Measurements from ENCODE around the gene P3H3.

The P3H3 gene

DNA sequence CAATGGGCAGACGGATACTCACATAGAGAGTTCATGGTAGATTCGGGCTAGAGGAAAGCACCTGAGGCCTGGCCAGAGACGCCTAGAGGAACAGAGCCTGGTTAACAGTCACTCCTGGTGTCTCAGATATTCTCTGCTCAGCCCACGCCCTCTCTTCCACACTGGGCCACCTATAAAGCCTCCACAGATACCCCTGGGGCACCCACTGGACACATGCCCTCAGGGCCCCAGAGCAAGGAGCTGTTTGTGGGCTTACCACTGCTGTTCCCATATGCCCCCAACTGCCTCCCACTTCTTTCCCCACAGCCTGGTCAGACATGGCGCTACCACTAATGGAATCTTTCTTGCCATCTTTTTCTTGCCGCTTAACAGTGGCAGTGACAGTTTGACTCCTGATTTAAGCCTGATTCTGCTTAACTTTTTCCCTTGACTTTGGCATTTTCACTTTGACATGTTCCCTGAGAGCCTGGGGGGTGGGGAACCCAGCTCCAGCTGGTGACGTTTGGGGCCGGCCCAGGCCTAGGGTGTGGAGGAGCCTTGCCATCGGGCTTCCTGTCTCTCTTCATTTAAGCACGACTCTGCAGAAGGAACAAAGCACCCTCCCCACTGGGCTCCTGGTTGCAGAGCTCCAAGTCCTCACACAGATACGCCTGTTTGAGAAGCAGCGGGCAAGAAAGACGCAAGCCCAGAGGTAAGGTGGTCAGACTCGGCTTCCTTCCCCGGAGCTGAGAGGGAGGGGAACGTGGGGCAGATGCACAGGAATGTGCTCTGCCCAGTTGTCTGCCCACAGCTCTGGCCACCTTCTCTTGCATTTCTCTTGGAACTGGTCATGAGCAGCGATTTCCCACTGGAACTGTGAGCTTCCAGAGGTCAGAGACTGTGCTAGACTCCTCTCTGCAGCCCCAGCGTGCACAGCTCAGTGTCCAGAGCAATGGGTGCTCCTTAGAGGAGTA, 39.0 kb upstream of the P3H3 start, which contains the start of gene CD4 (continued):
- TF ChIP-seq MZF1 (tag by site-specific recombination; IDR thresholded peaks at IDR 0.05; ENCODE audit: borderline replicate concordance) = no peak
- TF ChIP-seq, protein P1, sequence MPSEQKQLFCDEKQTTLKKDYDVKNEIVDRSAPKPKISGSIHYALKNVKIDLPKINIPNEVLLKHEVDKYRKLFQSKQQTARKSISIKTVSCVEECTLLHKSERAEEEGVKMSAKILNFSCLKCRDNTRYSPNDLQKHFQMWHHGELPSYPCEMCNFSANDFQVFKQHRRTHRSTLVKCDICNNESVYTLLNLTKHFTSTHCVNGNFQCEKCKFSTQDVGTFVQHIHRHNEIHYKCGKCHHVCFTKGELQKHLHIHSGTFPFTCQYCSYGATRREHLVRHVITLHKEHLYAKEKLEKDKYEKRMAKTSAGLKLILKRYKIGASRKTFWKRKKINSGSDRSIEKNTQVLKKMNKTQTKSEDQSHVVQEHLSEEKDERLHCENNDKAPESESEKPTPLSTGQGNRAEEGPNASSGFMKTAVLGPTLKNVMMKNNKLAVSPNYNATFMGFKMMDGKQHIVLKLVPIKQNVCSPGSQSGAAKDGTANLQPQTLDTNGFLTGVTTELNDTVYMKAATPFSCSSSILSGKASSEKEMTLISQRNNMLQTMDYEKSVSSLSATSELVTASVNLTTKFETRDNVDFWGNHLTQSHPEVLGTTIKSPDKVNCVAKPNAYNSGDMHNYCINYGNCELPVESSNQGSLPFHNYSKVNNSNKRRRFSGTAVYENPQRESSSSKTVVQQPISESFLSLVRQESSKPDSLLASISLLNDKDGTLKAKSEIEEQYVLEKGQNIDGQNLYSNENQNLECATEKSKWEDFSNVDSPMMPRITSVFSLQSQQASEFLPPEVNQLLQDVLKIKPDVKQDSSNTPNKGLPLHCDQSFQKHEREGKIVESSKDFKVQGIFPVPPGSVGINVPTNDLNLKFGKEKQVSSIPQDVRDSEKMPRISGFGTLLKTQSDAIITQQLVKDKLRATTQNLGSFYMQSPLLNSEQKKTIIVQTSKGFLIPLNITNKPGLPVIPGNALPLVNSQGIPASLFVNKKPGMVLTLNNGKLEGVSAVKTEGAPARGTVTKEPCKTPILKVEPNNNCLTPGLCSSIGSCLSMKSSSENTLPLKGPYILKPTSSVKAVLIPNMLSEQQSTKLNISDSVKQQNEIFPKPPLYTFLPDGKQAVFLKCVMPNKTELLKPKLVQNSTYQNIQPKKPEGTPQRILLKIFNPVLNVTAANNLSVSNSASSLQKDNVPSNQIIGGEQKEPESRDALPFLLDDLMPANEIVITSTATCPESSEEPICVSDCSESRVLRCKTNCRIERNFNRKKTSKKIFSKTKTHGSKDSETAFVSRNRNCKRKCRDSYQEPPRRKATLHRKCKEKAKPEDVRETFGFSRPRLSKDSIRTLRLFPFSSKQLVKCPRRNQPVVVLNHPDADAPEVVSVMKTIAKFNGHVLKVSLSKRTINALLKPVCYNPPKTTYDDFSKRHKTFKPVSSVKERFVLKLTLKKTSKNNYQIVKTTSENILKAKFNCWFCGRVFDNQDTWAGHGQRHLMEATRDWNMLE (tag by site-specific recombination; conservative IDR thresholded peaks at IDR 0.05; ENCODE audit: low read depth) = no peak
- TF ChIP-seq ZNF2 (tag by site-specific recombination; IDR thresholded peaks at IDR 0.05) = no peak
- no peak for TF ChIP-seq ZNF555 (tag by site-specific recombination; conservative IDR thresholded peaks at IDR 0.05)
- TF ChIP-seq, protein P2, sequence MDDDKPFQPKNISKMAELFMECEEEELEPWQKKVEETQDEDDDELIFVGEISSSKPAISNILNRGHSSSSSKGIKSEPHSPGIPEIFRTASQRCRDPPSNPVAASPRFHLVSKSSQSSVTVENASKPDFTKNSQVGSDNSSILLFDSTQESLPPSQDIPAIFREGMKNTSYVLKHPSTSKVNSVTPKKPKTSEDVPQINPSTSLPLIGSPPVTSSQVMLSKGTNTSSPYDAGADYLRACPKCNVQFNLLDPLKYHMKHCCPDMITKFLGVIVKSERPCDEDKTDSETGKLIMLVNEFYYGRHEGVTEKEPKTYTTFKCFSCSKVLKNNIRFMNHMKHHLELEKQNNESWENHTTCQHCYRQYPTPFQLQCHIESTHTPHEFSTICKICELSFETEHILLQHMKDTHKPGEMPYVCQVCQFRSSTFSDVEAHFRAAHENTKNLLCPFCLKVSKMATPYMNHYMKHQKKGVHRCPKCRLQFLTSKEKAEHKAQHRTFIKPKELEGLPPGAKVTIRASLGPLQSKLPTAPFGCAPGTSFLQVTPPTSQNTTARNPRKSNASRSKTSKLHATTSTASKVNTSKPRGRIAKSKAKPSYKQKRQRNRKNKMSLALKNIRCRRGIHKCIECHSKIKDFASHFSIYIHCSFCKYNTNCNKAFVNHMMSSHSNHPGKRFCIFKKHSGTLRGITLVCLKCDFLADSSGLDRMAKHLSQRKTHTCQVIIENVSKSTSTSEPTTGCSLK (tag by site-specific recombination; IDR thresholded peaks at IDR 0.05) = no peak
- TF ChIP-seq ZNF274 (IDR thresholded peaks at IDR 0.05; ENCODE audit: low read length) = no peak
- TF ChIP-seq ZNF274 (tag by site-specific recombination; IDR thresholded peaks at IDR 0.05; ENCODE audit: borderline replicate concordance) = no peak
- no peak for TF ChIP-seq ZNF341 (tag by site-specific recombination; IDR thresholded peaks at IDR 0.05; ENCODE audit: low read depth)

DNA sequence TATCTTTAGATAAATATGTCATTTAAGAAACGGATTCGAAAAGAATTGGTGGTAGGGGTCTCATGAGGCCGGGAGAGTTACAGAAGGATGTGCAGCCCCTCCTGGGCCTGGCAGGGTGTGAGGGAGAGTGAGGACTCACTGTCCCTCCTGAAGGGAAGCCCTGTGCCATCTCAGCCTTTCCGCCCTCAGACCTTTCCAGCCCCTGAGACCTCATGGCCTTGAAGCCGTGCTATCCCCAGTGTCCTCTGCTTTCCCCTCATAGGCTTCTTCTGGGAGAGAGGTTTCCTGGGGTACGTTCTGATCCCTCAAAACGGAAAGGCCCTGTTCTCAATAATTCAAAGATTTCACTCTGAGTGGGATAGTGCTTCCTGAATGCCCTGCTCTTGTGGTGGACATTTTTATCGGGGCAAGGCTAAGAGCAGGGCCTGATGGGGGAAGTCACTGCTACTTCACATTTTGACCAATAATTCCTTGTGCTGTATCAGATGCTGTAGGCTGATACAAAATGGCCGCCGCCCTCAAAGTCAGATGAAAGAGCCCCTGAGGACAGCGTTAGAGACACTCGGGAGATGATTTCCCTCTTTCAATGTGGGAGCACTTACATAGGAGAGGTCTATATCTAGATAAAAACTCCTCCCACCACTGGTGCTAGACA, 37.6 kb upstream of the P3H3 start:
- Histone ChIP-seq H3K9me3 (ENCODE audit: control insufficient read depth, insufficient read depth, low read depth, low read length) (no peaks in the 10 kb centered on the region), H3K4me1 (ENCODE audit: control insufficient read depth, insufficient read depth, low read length) (no peaks in the 10 kb centered on the region), H3K36me3 (ENCODE audit: control insufficient read depth in 2 of 2, insufficient read depth in 1 of 2, low read length in 2 of 2) (no peaks in the 10 kb centered on the region), H3K27ac (ENCODE audit: extremely low read depth, low read depth, low read length) (no peak overlapping the region), H3K4me3 (ENCODE audit: low read depth, low read length) (no peak overlapping the region)
- ChIA-PET CTCF (interaction anchor here (1.0 to 1.3 kb wide), 3 partner anchors 12 to 39 kb away, joined by 3 to 4 read pairs (median 3); no protein-coding TSS in a partner anchor), POLR2A (no interaction called here)
- no peak for TF ChIP-seq ZNF138 (tag by site-specific recombination; IDR thresholded peaks at IDR 0.05; ENCODE audit: borderline replicate concordance)
- no peak for TF ChIP-seq ZNF211 (tag by site-specific recombination; IDR thresholded peaks at IDR 0.05; ENCODE audit: low read depth)
- no peak for TF ChIP-seq ZNF155 (tag by site-specific recombination; IDR thresholded peaks at IDR 0.05)
- no peak for TF ChIP-seq ZNF626 (tag by site-specific recombination; IDR thresholded peaks at IDR 0.05)
- TF ChIP-seq HOXD13 (CRISPR knock-in tag; IDR thresholded peaks at IDR 0.05; ENCODE audit: borderline replicate concordance) = no peak
- no peak for TF ChIP-seq ZNF404 (tag by site-specific recombination; IDR thresholded peaks at IDR 0.05)
- no peak for TF ChIP-seq ZNF548 (tag by site-specific recombination; IDR thresholded peaks at IDR 0.05)
- no peak for TF ChIP-seq ZNF701 (tag by site-specific recombination; IDR thresholded peaks at IDR 0.05)
- TF ChIP-seq ZSCAN16 (tag by site-specific recombination; IDR thresholded peaks at IDR 0.05) = no peak
- TF ChIP-seq ZBTB20 (tag by site-specific recombination; IDR thresholded peaks at IDR 0.05) = no peak
- TF ChIP-seq, protein P3, sequence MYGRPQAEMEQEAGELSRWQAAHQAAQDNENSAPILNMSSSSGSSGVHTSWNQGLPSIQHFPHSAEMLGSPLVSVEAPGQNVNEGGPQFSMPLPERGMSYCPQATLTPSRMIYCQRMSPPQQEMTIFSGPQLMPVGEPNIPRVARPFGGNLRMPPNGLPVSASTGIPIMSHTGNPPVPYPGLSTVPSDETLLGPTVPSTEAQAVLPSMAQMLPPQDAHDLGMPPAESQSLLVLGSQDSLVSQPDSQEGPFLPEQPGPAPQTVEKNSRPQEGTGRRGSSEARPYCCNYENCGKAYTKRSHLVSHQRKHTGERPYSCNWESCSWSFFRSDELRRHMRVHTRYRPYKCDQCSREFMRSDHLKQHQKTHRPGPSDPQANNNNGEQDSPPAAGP (tag by site-specific recombination; IDR thresholded peaks at IDR 0.05) = no peak
- no peak for TF ChIP-seq ZNF239 (tag by site-specific recombination; IDR thresholded peaks at IDR 0.05)
- TF ChIP-seq ZFP69B (tag by site-specific recombination; IDR thresholded peaks at IDR 0.05) = no peak
- TF ChIP-seq, protein P4, sequence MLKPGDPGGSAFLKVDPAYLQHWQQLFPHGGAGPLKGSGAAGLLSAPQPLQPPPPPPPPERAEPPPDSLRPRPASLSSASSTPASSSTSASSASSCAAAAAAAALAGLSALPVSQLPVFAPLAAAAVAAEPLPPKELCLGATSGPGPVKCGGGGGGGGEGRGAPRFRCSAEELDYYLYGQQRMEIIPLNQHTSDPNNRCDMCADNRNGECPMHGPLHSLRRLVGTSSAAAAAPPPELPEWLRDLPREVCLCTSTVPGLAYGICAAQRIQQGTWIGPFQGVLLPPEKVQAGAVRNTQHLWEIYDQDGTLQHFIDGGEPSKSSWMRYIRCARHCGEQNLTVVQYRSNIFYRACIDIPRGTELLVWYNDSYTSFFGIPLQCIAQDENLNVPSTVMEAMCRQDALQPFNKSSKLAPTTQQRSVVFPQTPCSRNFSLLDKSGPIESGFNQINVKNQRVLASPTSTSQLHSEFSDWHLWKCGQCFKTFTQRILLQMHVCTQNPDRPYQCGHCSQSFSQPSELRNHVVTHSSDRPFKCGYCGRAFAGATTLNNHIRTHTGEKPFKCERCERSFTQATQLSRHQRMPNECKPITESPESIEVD (tag by site-specific recombination; IDR thresholded peaks at IDR 0.05) = no peak
- no peak for TF ChIP-seq ZBTB8A (tag by site-specific recombination; IDR thresholded peaks at IDR 0.05)
- TF ChIP-seq ZNF677 (tag by site-specific recombination; IDR thresholded peaks at IDR 0.05) = no peak
- TF ChIP-seq ZNF416 (tag by site-specific recombination; IDR thresholded peaks at IDR 0.05) = no peak
